IMR-90 (cell line): ENCODE results near the gene PXYLP1. TPM values are rescaled to one million over a fixed set of nuclear protein-coding genes. Genes with fewer than 3 reads are reported as not detected.
A peak's percentile ranks its signal among the peaks of the same experiment; 100 is the strongest.

Experiments
- ATAC-seq: fragments of 200-7000 bp; cut with Tn5 transposase; 2 replicates; pipeline ENCODE4 v1.9.1; 2020; ENCODE audit warnings: low read depth, mild to moderate bottlenecking, moderate library complexity
- Bru-seq: library from RNA; stranded (reverse); fragments of 400-500 nt; gene quantifications from one replicate; lab custom pipeline; 2021; lab: Mats Ljungman, UMichigan
- BruChase-seq, 2 experiments: library from RNA; stranded (reverse); fragments of 400-500 nt; gene quantifications; one replicate each; lab custom pipeline; 2021; lab: Mats Ljungman, UMichigan
- BruUV-seq: library from RNA; stranded (reverse); fragments of 400-500 nt; replicated peaks from 2 replicates; lab custom pipeline; 2021; lab: Mats Ljungman, UMichigan
- CTCF ChIA-PET: fragments of 300-600 bp; formaldehyde crosslinking; extraction: SDS; loops from one replicate; lab custom pipeline; 2021; ENCODE audit warnings: antibody characterized with exemption; lab: Yijun Ruan, JAX
- POLR2A ChIA-PET: fragments of 300-600 bp; sonication (Branson Sonifier 250); formaldehyde crosslinking; loops from one replicate; lab custom pipeline; 2022; ENCODE audit warnings: antibody characterized with exemption; ENCODE audit not compliant: unreplicated experiment; lab: Charles Lee
- DNase-seq: peaks from one replicate; pipeline ENCODE4 v3.0.0; 2013
- H2AFZ ChIP-seq: replicated peaks from 2 replicates; pipeline ENCODE3; 2013; ENCODE audit warnings: low read length, mild to moderate bottlenecking; ENCODE audit not compliant: poor library complexity
- H2AK5ac ChIP-seq: 2 replicates; pipeline ENCODE4 v1.6.1; 2013; ENCODE audit warnings: low read depth, low read length, inconsistent platforms
- H2AK9ac ChIP-seq: replicated peaks from 2 replicates; pipeline ENCODE3; 2013; ENCODE audit warnings: mild to moderate bottlenecking, low read depth, low read length, moderate library complexity; ENCODE audit not compliant: poor library complexity
- H2BK120ac ChIP-seq: 2 replicates; pipeline ENCODE4 v1.6.1; 2013; ENCODE audit warnings: low read depth, low read length, inconsistent platforms
- H2BK15ac ChIP-seq: 3 replicates; pipeline ENCODE4 v1.6.1; 2013; ENCODE audit warnings: low read depth, low read length, inconsistent platforms
- H2BK20ac ChIP-seq: 2 replicates; pipeline ENCODE4 v1.6.1; 2013; ENCODE audit warnings: low read depth, mild to moderate bottlenecking, inconsistent platforms, low read length, moderate library complexity
- H2BK5ac ChIP-seq: 2 replicates; pipeline ENCODE4 v1.6.1; 2013; ENCODE audit warnings: mild to moderate bottlenecking, low read depth, low read length, inconsistent platforms; ENCODE audit not compliant: poor library complexity, severe bottlenecking
- H3K14ac ChIP-seq: replicated peaks from 2 replicates; pipeline ENCODE4 v1.6.1; 2013; ENCODE audit warnings: low read depth, low read length, inconsistent platforms
- H3K18ac ChIP-seq: 2 replicates; pipeline ENCODE4 v1.6.1; 2013; ENCODE audit warnings: low read depth, low read length, control low read depth
- H3K23ac ChIP-seq: 2 replicates; pipeline ENCODE4 v1.6.1; 2013; ENCODE audit warnings: low read depth, low read length, inconsistent platforms
- H3K27ac ChIP-seq: 2 replicates; pipeline ENCODE4 v1.5.1; 2013; ENCODE audit warnings: mild to moderate bottlenecking, control low read depth, low read length; ENCODE audit not compliant: insufficient read depth
- H3K27me3 ChIP-seq: 2 replicates; pipeline ENCODE4 v1.6.1; 2013; ENCODE audit warnings: low read length; ENCODE audit not compliant: control insufficient read depth, insufficient read depth
- H3K36me3 ChIP-seq: 2 replicates; pipeline ENCODE4 v1.6.1; 2013; ENCODE audit warnings: low read length, mixed read lengths; ENCODE audit not compliant: control insufficient read depth, insufficient read depth
- H3K4ac ChIP-seq: 2 replicates; pipeline ENCODE4 v1.6.1; 2013; ENCODE audit warnings: low read depth, low read length, inconsistent platforms
- H3K4me1 ChIP-seq: 2 replicates; pipeline ENCODE4 v1.6.1; 2013; ENCODE audit warnings: low read length, mixed read lengths; ENCODE audit not compliant: control insufficient read depth, insufficient read depth
- H3K4me2 ChIP-seq: 2 replicates; pipeline ENCODE4 v1.6.1; 2013; ENCODE audit warnings: low read depth, mild to moderate bottlenecking, control low read depth, low read length, moderate library complexity
- H3K4me3 ChIP-seq: 2 replicates; pipeline ENCODE4 v1.5.1; 2013; ENCODE audit warnings: low read depth, mild to moderate bottlenecking, control low read depth, low read length, moderate library complexity; ENCODE audit not compliant: insufficient read depth
- H3K56ac ChIP-seq: 2 replicates; pipeline ENCODE4 v1.6.1; 2013; ENCODE audit warnings: low read length, inconsistent platforms; ENCODE audit not compliant: insufficient read depth; ENCODE audit errors: extremely low read depth
- H3K79me1 ChIP-seq, 2 experiments: 2 replicates each; pipeline ENCODE4 v1.6.1; 2013; ENCODE audit warnings: low read length in 2 of 2, inconsistent platforms in 1 of 2, low read depth in 1 of 2
- H3K9ac ChIP-seq: 2 replicates; pipeline ENCODE4 v1.6.1; 2013; ENCODE audit warnings: low read depth, low read length, control low read depth
- H3K9me1 ChIP-seq: 2 replicates; pipeline ENCODE4 v1.6.1; 2013; ENCODE audit warnings: low read length, inconsistent platforms; ENCODE audit not compliant: insufficient read depth
- H3K9me3 ChIP-seq: 2 replicates; pipeline ENCODE4 v1.6.1; 2013; ENCODE audit warnings: low read length; ENCODE audit not compliant: control insufficient read depth, insufficient read depth
- H4K20me1 ChIP-seq: 2 replicates; pipeline ENCODE4 v1.6.1; 2013; ENCODE audit warnings: low read length, inconsistent platforms; ENCODE audit not compliant: insufficient read depth
- H4K5ac ChIP-seq: 2 replicates; pipeline ENCODE4 v1.6.1; 2013; ENCODE audit warnings: mild to moderate bottlenecking, low read depth, low read length, control low read depth
- H4K8ac ChIP-seq, 2 experiments: 2 replicates each; pipeline ENCODE4 v1.6.1; 2013; ENCODE audit warnings: low read depth in 2 of 2, low read length in 2 of 2, control low read depth in 1 of 2, inconsistent platforms in 1 of 2
- H4K91ac ChIP-seq: 2 replicates; pipeline ENCODE4 v1.6.1; 2013; ENCODE audit warnings: low read depth, low read length, inconsistent platforms; ENCODE audit not compliant: insufficient read depth
- BHLHE40 ChIP-seq: fragments of 150-350 bp; IDR thresholded peaks from 2 replicates; pipeline ENCODE4 v1.6.1; 2016; ENCODE audit warnings: mild to moderate bottlenecking, low read depth, low read length
- CEBPB ChIP-seq: IDR thresholded peaks from 2 replicates; pipeline ENCODE4 v1.6.1; 2012; ENCODE audit warnings: low read depth, low read length, improper control_type of control experiment
- CHD1 ChIP-seq: IDR thresholded peaks from 2 replicates; pipeline ENCODE4 v1.6.1; 2012; ENCODE audit warnings: low read depth, low read length, improper control_type of control experiment
- FOS ChIP-seq: fragments of 150-350 bp; IDR thresholded peaks from 2 replicates; pipeline ENCODE4 v1.6.1; 2016; ENCODE audit warnings: low read depth, low read length
- MAFK ChIP-seq: IDR thresholded peaks from 2 replicates; pipeline ENCODE4 v1.6.1; 2012; ENCODE audit warnings: low read depth, low read length, improper control_type of control experiment
- MAZ ChIP-seq: IDR thresholded peaks from 2 replicates; pipeline ENCODE4 v1.6.1; 2012; ENCODE audit warnings: low read depth, mild to moderate bottlenecking, low read length, improper control_type of control experiment, moderate library complexity, borderline replicate concordance
- NFE2L2 ChIP-seq: fragments of 150-350 bp; IDR thresholded peaks from 2 replicates; pipeline ENCODE4 v1.6.1; 2016; ENCODE audit warnings: low read depth, mild to moderate bottlenecking, low read length
- RAD21 ChIP-seq: IDR thresholded peaks from 2 replicates; pipeline ENCODE4 v1.6.1; 2012; ENCODE audit warnings: low read length, improper control_type of control experiment
- RCOR1 ChIP-seq: IDR thresholded peaks from 2 replicates; pipeline ENCODE4 v1.6.1; 2012; ENCODE audit warnings: mild to moderate bottlenecking, low read length, improper control_type of control experiment; ENCODE audit not compliant: insufficient replicate concordance
- RFX5 ChIP-seq: IDR thresholded peaks from 2 replicates; pipeline ENCODE4 v1.8.0; 2012; ENCODE audit warnings: low read depth, mild to moderate bottlenecking, low read length, moderate library complexity
- WGBS, 2 experiments: methylation state at CpG; one replicate each; pipeline versions ENCODE4 v1.1.5 to v1.1.7; 2013; ENCODE audit warnings: missing lambda C conversion rate in 2 of 2; ENCODE audit not compliant: insufficient read length in 1 of 2; ENCODE audit errors: extremely low coverage in 2 of 2; 5-methylcytosine and 5-hydroxymethylcytosine counted together
- dilution Hi-C: fragments of 300-500 bp; cut with HindIII; formaldehyde crosslinking; loops from one replicate; pipeline ENCODE4 v1.14.3; 2018; ENCODE audit warnings: low sequenced_read_pairs; ENCODE audit not compliant: unreplicated experiment
- in situ Hi-C: fragments of 300-500 bp; cut with MboI; formaldehyde crosslinking; loops from 3 replicates; pipeline ENCODE4 v1.14.3; 2019; ENCODE audit warnings: low sequenced_read_pairs, inconsistent platforms, mixed read lengths
- intact Hi-C: fragments of 100-400 bp; cut with micrococcal nuclease; formaldehyde crosslinking; loops from 2 replicates; pipeline ENCODE4 v1.10.0; 2022
- long read RNA-seq: library from polyadenylated mRNA; unstranded; transcript quantifications from one replicate; pipeline ENCODE4 v2.0.0, GENCODE V29; 2021; ENCODE audit not compliant: unreplicated experiment
- polyA plus RNA-seq, 3 experiments: library from polyadenylated mRNA; depleted of rRNA; stranded (reverse); fragments of >200 nt; gene quantifications; 2 replicates each; pipeline ENCODE4 v1.2.3, GENCODE V29; 2012; ENCODE audit warnings: low replicate concordance in 1 of 3
- total RNA-seq: library from RNA; depleted of rRNA; stranded (reverse); fragments of >200 nt; gene quantifications from 2 replicates; pipeline ENCODE4 v1.2.3, GENCODE V29; 2012; rRNA removed
- TF ChIP-seq, protein P1 (sequence below): fragments of 150-350 bp; IDR thresholded peaks from 2 replicates; pipeline ENCODE4 v1.6.1; 2016; ENCODE audit warnings: low read depth, mild to moderate bottlenecking, low read length, moderate library complexity, borderline replicate concordance

The PXYLP1 gene, protein sequence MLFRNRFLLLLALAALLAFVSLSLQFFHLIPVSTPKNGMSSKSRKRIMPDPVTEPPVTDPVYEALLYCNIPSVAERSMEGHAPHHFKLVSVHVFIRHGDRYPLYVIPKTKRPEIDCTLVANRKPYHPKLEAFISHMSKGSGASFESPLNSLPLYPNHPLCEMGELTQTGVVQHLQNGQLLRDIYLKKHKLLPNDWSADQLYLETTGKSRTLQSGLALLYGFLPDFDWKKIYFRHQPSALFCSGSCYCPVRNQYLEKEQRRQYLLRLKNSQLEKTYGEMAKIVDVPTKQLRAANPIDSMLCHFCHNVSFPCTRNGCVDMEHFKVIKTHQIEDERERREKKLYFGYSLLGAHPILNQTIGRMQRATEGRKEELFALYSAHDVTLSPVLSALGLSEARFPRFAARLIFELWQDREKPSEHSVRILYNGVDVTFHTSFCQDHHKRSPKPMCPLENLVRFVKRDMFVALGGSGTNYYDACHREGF
- total RNA-seq = 13.3 and 15.6 TPM in 2 replicates
- polyA plus RNA-seq (2012; rRNA removed) = 11.2 and 11.7 TPM in 2 replicates
- 5.3 and 6.3 TPM in 2 replicates for polyA plus RNA-seq (2012; cell fraction: cytosol; rRNA removed)
- 10.0 and 20.5 TPM in 2 replicates for polyA plus RNA-seq (2012; cell fraction: nucleus; rRNA removed; ENCODE audit: low replicate concordance)
- percentile 56 among the genes with signal in this experiment for Bru-seq, nascent RNA
- BruChase-seq, experiment 1, labeled RNA remaining after a 6-hour chase = percentile 50 among the genes with signal in this experiment
- BruChase-seq, experiment 2, labeled RNA remaining after a 2-hour chase = percentile 60 among the genes with signal in this experiment
- long read RNA-seq, partial matches to known transcripts = 8 of 15 reads
- long read RNA-seq, other reads (novel, unspliced or antisense) = 3 of 15 reads

- Histone ChIP-seq H3K56ac (peak within 1 kb of the TSS; percentile 56; the same call in 1 of the 2 replicates), H3K27ac (peak within 1 kb of the TSS; percentile 61), H2BK5ac (peak within 1 kb of the TSS; percentile 65), H3K36me3 (peaks cover 2% of the 10 kb centered on the region; the same call in 1 of the 2 replicates), H2AK5ac (peak within 1 kb of the TSS; percentile 78; the same call in 1 of the 2 replicates), H3K18ac (peak within 1 kb of the TSS; percentile 25), H3K27me3 (peaks cover 3% of the 10 kb centered on the region; the same call in 1 of the 2 replicates), H2BK120ac (peak within 1 kb of the TSS; percentile 63), H3K14ac (peak within 1 kb of the TSS; percentile 98), H3K9ac (peak within 1 kb of the TSS; percentile 64), H2BK15ac (0 out of 3 replicates have a peak within 1 kb of the TSS, but pooled peaks have one; percentile 36), H3K9me3 (no peaks in the 10 kb centered on the region), H3K79me1 (peaks cover 0 to 6% of the 10 kb centered on the region in 2 experiments; a peak in 1 of 4 replicates), H3K4me1 (peaks cover 5% of the 10 kb centered on the region; the same call in 1 of the 2 replicates), H3K4me2 (peak within 1 kb of the TSS; percentile 82), H4K91ac (peak within 1 kb of the TSS; percentile 92), H3K23ac (peak within 1 kb of the TSS; percentile 76), H4K20me1 (no peaks in the 10 kb centered on the region), H4K5ac (peak within 1 kb of the TSS; percentile 62), H2BK20ac (peak within 1 kb of the TSS; percentile 66), H2AK9ac (peak within 1 kb of the TSS; percentile 90), H3K4me3 (peak within 1 kb of the TSS; percentile 71), H3K9me1 (no peaks in the 10 kb centered on the region), H2AFZ (peak within 1 kb of the TSS; percentile 100), H4K8ac (peak within 1 kb of the TSS; percentile 84 to 90), H3K4ac (peak within 1 kb of the TSS; percentile 96)
- intact Hi-C loops = loop anchor here (1.0 to 5.0 kb wide), 3 partner anchors 48 to 331 kb away; no protein-coding TSS in a partner anchor
- ATAC-seq = peak; percentile 98
- WGBS, 2 experiments = 2% methylated on average over 35 of the region's 92 CpGs; no CpG with 5 or more reads in 1 of the 2 experiments
- in situ Hi-C loops = no loop called here
- CTCF ChIA-PET = interaction anchor here (0.5 to 1.7 kb wide), 33 partner anchors 8 to 460 kb away, joined by 3 to 15 read pairs (median 4); no protein-coding TSS in a partner anchor
- POLR2A ChIA-PET = interaction anchor here (0.6 kb wide), 1 partner anchor 133 kb away, joined by 6 read pairs; no protein-coding TSS in a partner anchor
- no TSS peak for BruUV-seq
- dilution Hi-C loops = no loop called here
- peak; percentile 85 for DNase-seq
- TF ChIP-seq MAFK (no peak), BHLHE40 (0 out of 2 replicates have a peak, but pooled peaks have one; percentile 16), NFE2L2 (no peak), RFX5 (no peak), CEBPB (no peak), CHD1 (no peak), RAD21 (peak; percentile 70), RCOR1 (peak; percentile 19), FOS (no peak), MAZ (peak; percentile 74)
- TF ChIP-seq, protein P1, sequence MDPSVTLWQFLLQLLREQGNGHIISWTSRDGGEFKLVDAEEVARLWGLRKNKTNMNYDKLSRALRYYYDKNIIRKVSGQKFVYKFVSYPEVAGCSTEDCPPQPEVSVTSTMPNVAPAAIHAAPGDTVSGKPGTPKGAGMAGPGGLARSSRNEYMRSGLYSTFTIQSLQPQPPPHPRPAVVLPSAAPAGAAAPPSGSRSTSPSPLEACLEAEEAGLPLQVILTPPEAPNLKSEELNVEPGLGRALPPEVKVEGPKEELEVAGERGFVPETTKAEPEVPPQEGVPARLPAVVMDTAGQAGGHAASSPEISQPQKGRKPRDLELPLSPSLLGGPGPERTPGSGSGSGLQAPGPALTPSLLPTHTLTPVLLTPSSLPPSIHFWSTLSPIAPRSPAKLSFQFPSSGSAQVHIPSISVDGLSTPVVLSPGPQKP = no peak
Observed at GRCh38 chr3:141231101-141231951, at the start of gene PXYLP1. Gene PXYLP1 (plus strand): TSS chr3:141231825. CDS start chr3:141260176, 28,351 bp downstream.
